Neuron (in vitro differentiated cells): ENCODE results near the gene FREY1.
A peak's percentile ranks its signal among the peaks of the same experiment; 100 is the strongest.

ENCODE experiments used
- H2AFZ ChIP-seq: one replicate; pipeline ENCODE4 v1.6.1; 2013; ENCODE audit warnings: low read depth, mild to moderate bottlenecking, inconsistent platforms, low read length, moderate library complexity
- H3K27me3 ChIP-seq: one replicate; pipeline ENCODE4 v1.6.1; 2013; ENCODE audit warnings: low read length; ENCODE audit not compliant: insufficient read depth
- H3K36me3 ChIP-seq: one replicate; pipeline ENCODE4 v1.6.1; 2013; ENCODE audit warnings: low read length; ENCODE audit not compliant: insufficient read depth
- H3K4me1 ChIP-seq: one replicate; pipeline ENCODE4 v1.6.1; 2013; ENCODE audit warnings: low read length; ENCODE audit not compliant: insufficient read depth
- H3K4me3 ChIP-seq: 2 replicates; pipeline ENCODE4 v1.5.1; 2013; ENCODE audit warnings: mild to moderate bottlenecking, low read length, moderate library complexity
- H3K9me3 ChIP-seq: one replicate; pipeline ENCODE4 v1.6.1; 2013; ENCODE audit warnings: low read length

The FREY1 gene

DNA sequence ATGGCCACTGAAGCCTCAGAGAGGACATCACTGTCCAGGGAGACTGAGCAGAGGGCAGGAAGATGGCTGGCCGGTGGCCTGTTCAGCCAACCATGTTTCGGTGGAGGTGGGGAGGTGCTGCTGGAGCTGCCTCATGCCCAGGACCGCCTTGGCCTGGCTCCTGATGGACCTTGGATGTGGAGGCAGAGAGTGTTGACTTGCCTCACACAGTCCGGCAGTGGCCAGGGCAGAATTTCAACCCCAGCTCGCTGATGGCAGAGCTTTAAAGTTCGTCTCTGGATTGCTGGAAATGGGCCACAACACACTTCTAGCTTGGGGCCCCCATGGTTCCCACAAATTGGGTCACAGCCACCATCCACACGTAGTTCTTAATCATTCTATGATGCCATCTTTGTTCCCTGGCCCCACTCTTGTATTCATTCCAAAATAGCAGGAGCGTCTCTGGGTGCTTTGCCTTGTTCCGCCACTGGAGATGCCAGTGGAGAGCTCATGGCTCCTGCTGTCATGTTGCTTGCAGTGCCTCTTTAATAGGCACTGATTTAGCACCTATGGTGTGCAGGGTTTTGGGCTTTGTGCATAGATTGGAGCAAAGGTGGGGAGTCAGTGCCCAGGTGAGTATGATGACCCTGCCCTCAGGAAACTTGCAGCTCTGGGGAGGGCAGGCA, 16.1 kb downstream of the FREY1 start:
- Histone ChIP-seq H2AFZ (no peak overlapping the region), H3K4me1 (peaks cover 25% of the 10 kb centered on the region), H3K36me3 (no peaks in the 10 kb centered on the region), H3K27me3 (no peaks in the 10 kb centered on the region), H3K9me3 (no peaks in the 10 kb centered on the region), H3K4me3 (no peak overlapping the region)

- Histone ChIP-seq H3K4me3 (no peak overlapping the region), H3K9me3 (no peaks in the 10 kb centered on the region), H3K27me3 (no peaks in the 10 kb centered on the region), H3K36me3 (no peaks in the 10 kb centered on the region), H3K4me1 (peaks cover 23% of the 10 kb centered on the region), H2AFZ (no peak overlapping the region)
Measured at GRCh38 chr11:45889966-45890365, 17.1 kb downstream of the FREY1 start.

GRCh38 chr11:45889555-45889954, 17.5 kb downstream of the FREY1 start:
- Histone ChIP-seq H3K4me3 (no peak overlapping the region), H3K36me3 (no peaks in the 10 kb centered on the region), H2AFZ (no peak overlapping the region), H3K27me3 (no peaks in the 10 kb centered on the region), H3K4me1 (peaks cover 23% of the 10 kb centered on the region), H3K9me3 (no peaks in the 10 kb centered on the region)

- H3K9me3 ChIP-seq: no peaks in the 10 kb centered on the region
- no peak overlapping the region for H3K4me3 ChIP-seq
- no peak overlapping the region for H2AFZ ChIP-seq
- peaks cover 12% of the 10 kb centered on the region for H3K4me1 ChIP-seq
- H3K27me3 ChIP-seq: no peaks in the 10 kb centered on the region
- H3K36me3 ChIP-seq: no peaks in the 10 kb centered on the region
Measured at GRCh38 chr11:45887587-45887986, 19.5 kb downstream of the FREY1 start.

- peak overlapping the region; percentile 64 for H3K4me3 ChIP-seq
- no peaks in the 10 kb centered on the region for H3K27me3 ChIP-seq
- H3K4me1 ChIP-seq: peaks cover 10% of the 10 kb centered on the region
- H3K9me3 ChIP-seq: no peaks in the 10 kb centered on the region
- peaks cover 1% of the 10 kb centered on the region for H3K36me3 ChIP-seq
- no peak overlapping the region for H2AFZ ChIP-seq
Measured at GRCh38 chr11:45886816-45887520, 20.1 kb downstream of the FREY1 start.

- Histone ChIP-seq H2AFZ (peak overlapping the region; percentile 92), H3K27me3 (no peaks in the 10 kb centered on the region), H3K36me3 (peaks cover 5% of the 10 kb centered on the region), H3K9me3 (no peaks in the 10 kb centered on the region), H3K4me1 (peaks cover 10% of the 10 kb centered on the region), H3K4me3 (peak overlapping the region; percentile 64)
Measured at GRCh38 chr11:45885921-45886721, 20.9 kb downstream of the FREY1 start.

DNA sequence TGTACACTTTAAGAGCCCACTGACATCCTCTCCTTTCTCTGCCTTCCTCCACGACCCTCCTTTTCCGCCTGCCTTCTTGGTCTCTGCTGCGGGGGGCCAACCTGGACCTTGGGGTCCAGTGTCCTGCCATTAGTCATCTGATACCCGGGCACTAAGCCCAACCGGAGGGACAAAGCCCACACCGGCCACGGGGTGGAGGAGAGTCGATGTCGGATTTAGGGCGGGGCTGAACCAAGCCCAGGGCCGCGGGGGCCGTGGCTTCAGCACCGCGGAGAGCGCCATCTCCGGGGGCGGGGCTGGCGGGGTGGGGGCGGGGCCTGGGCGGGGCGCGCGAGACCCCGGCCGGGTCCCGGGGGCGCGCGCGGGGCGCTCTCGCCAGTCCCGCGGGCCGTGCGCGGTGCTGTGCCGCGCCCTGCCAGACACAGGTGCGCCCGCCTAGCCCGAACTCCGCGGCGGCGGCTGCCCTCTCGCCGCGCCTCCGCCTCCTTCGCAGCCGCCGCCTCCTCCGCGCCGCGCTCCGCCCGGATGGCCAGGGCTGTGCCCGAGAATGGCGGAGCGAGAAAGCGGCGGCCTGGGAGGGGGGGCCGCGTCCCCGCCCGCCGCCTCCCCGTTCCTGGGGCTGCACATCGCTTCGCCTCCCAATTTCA, 21.7 kb downstream of the FREY1 start, which contains the start of gene MAPK8IP1:
Gene MAPK8IP1, plus strand, starts transcription at position 378 of the 647 bp plus-strand sequence. Its CDS starts 170 bp downstream, at position 548.
- peaks cover 10% of the 10 kb centered on the region for H3K36me3 ChIP-seq

DNA sequence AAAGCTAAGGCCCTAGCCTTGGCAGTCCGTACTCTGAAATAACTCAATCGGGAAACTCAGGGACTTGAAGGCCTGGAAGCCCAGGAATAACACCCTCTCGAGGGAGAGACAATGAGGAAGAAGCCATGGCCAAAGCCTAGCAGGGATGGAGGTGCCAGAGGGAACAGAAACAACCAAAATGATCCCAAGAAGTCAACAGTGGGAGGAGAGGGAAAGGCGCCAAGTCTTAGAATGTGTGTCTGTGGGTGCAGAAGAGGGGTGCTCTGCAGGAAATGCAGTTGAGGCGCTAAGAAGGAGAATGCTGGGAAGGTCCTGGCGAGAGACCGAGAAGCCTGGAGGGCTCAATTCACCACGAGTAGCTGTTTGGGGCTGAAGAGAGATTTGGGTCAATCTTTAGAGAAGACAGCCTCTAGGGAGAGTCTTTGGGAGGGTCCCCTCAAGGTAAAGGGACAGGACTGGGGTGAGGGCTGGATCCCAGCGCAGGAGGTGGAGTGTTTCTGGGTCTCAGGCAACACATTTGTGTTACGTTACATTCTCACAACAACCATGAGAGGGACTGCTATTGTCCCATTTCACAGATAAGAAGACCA, 22.4 kb downstream of the FREY1 start:
- Histone ChIP-seq H3K9me3 (no peaks in the 10 kb centered on the region), H3K4me3 (peak overlapping the region; percentile 64), H3K4me1 (peaks cover 10% of the 10 kb centered on the region), H3K36me3 (peaks cover 10% of the 10 kb centered on the region), H2AFZ (no peak overlapping the region), H3K27me3 (no peaks in the 10 kb centered on the region)

More for the DNA sequence above, 21.7 kb downstream of the FREY1 start, which contains the start of gene MAPK8IP1:
- Histone ChIP-seq H3K4me1 (peaks cover 10% of the 10 kb centered on the region), H3K4me3 (peak within 1 kb of the TSS; percentile 64), H3K27me3 (no peaks in the 10 kb centered on the region), H2AFZ (peak within 1 kb of the TSS; percentile 92), H3K9me3 (no peaks in the 10 kb centered on the region)

DNA sequence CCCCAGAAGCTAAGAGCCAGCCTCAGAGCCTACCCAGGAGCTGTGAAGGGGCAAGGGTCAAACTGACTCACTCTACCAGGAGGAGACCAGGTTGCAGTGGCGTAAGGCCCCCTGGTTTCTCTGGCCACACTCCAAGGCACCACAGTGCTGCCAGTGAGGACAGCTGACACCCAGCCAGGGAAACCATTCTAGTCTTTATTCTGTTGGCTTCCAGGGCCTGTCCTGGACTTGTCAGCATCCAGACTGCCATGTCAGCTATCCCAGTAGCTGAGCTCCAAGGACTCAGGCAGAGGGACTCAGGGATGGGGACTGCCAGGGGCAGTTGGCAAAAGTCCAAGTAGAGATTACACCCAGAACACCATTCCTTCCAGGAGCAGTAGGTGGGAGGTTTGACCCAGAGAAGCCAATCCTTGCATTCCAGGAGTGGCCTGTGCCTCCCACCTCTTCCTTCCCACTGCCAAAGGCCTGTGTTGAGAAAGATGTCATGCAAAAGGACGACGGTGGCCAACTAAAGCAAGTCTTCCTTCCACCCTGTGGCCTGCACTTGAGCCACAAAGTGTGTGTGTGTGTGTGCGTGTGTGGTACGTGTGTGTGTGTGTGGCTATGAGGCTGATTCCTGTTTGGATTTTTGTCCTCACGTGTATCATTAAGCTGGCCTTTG, 25.2 kb downstream of the FREY1 start:
- no peak overlapping the region for H3K4me3 ChIP-seq

DNA sequence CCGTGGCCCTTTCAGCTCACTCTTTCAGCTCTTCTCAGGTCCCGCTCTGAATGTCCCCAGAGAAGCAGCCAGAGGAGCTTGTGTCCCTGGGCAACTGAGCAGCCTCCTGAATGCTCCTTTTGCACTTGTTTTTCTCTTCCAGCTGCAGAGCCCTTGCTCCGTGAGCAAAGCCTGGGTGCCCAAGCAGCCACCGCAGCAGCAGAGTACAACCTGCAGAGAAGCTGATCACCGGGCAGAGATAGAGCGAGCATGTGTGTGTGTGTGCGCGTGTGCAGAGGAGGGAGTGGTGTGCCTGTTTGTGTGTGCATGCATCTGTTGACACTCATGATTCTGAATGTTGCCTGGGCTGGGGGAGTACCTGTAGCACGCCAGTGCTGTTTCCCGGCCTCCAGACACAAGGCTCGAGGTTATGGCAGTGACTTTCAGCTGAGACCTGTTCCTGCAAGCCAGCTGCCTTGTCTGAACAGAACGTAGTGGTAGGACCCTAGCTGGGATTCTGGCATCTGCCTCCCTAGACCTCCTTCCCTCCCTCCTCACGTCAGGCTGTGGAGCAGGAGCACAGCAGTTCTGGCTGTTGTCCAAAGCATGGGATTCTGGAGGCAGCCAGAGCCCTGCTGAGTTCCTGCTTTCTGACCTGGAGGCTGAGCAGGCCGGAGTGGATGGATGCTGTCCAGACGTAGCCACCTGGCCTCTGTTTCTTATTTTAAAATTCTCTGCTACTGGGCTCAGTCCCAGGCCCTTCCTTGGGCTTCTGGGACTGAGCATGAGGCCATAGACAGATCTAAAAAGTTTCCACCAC, 26.1 kb downstream of the FREY1 start:
- peaks cover 26% of the 10 kb centered on the region for H3K36me3 ChIP-seq
- H3K27me3 ChIP-seq: no peaks in the 10 kb centered on the region
- H3K4me3 ChIP-seq: no peak overlapping the region
- no peaks in the 10 kb centered on the region for H3K9me3 ChIP-seq
- H2AFZ ChIP-seq: no peak overlapping the region
- peaks cover 6% of the 10 kb centered on the region for H3K4me1 ChIP-seq

More for the DNA sequence above, 25.2 kb downstream of the FREY1 start:
- H3K36me3 ChIP-seq: peaks cover 25% of the 10 kb centered on the region
- no peak overlapping the region for H2AFZ ChIP-seq
- H3K27me3 ChIP-seq: no peaks in the 10 kb centered on the region
- H3K4me1 ChIP-seq: peaks cover 10% of the 10 kb centered on the region
- no peaks in the 10 kb centered on the region for H3K9me3 ChIP-seq

GRCh38 chr11:45879803-45880686, 27.0 kb downstream of the FREY1 start:
- Histone ChIP-seq H3K27me3 (no peaks in the 10 kb centered on the region), H2AFZ (no peak overlapping the region), H3K4me3 (no peak overlapping the region), H3K36me3 (peaks cover 32% of the 10 kb centered on the region), H3K9me3 (no peaks in the 10 kb centered on the region), H3K4me1 (peaks cover 4% of the 10 kb centered on the region)
